DND-41 (cell line): ENCODE measurements around the gene ERO1B.
"Not testable (repeated sequence)": the region's sequence is repeated elsewhere in the genome, so short reads cannot be mapped to it uniquely, and the experiment has no call there.

Experiments
- CTCF ChIP-seq: IDR thresholded peaks from 2 replicates; pipeline ENCODE4 v1.5.1; 2012; ENCODE audit warnings: borderline replicate concordance, low read length, moderate library complexity, mild to moderate bottlenecking; ENCODE audit not compliant: poor library complexity, severe bottlenecking; ENCODE audit errors: extremely low read depth
- EZH2 ChIP-seq: IDR thresholded peaks from 3 replicates; pipeline ENCODE4 v1.6.1; 2012; ENCODE audit warnings: borderline replicate concordance, low read depth, mild to moderate bottlenecking, moderate library complexity, low read length, inconsistent platforms; ENCODE audit not compliant: severe bottlenecking

DNA sequence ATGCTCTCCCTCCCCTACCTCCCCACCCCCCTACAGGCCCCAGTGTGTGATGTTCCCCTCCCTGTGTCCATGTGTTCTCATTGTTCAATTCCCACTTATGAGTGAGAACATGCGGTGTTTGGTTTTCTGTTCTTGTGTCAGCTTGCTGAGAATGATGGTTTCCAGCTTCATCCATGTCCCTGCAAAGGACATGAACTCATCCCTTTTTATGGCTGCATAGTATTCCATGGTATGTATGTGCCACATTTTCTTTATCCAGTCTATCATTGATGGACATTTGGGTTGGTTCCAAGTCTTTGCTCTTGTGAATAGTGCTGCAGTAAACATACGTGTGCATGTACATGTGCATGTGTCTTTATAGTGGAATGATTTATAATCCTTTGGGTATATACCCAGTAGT, 95.3 kb downstream of the ERO1B start:
- not testable (repeated sequence) for TF ChIP-seq CTCF, EZH2
